Glutamatergic neuron (in vitro differentiated cells): ENCODE data around the gene HOXB9. TPM values are rescaled to one million over a fixed set of nuclear protein-coding genes. Genes with fewer than 3 reads are reported as not detected.
A peak's percentile ranks its signal among the peaks of the same experiment; 100 is the strongest.

Experiments
- DNase-seq: peaks from one replicate; pipeline ENCODE4 v3.0.0; 2022
- H3K27ac Mint-ChIP-seq: one replicate; pipeline ENCODE4 v1.8.0; 2020; ENCODE audit warnings: mild to moderate bottlenecking, mixed read lengths, inconsistent platforms; ENCODE audit not compliant: unreplicated experiment
- H3K27me3 Mint-ChIP-seq: one replicate; pipeline ENCODE4 v1.8.0; 2020; ENCODE audit warnings: mild to moderate bottlenecking, moderate library complexity, mixed read lengths, inconsistent platforms; ENCODE audit not compliant: unreplicated experiment
- H3K36me3 Mint-ChIP-seq: one replicate; pipeline ENCODE4 v1.8.0; 2020; ENCODE audit warnings: mild to moderate bottlenecking, mixed read lengths, inconsistent platforms; ENCODE audit not compliant: unreplicated experiment
- H3K4me1 Mint-ChIP-seq: one replicate; pipeline ENCODE4 v1.8.0; 2020; ENCODE audit warnings: mild to moderate bottlenecking, low read depth, mixed read lengths, inconsistent platforms; ENCODE audit not compliant: unreplicated experiment
- H3K4me3 Mint-ChIP-seq: one replicate; pipeline ENCODE4 v1.8.0; 2020; ENCODE audit warnings: mild to moderate bottlenecking, mixed read lengths, inconsistent platforms; ENCODE audit not compliant: unreplicated experiment
- H3K9me3 Mint-ChIP-seq: one replicate; pipeline ENCODE4 v1.8.0; 2020; ENCODE audit warnings: mild to moderate bottlenecking, moderate library complexity, mixed read lengths, inconsistent platforms; ENCODE audit not compliant: unreplicated experiment
- CTCF ChIP-seq: fragments of 200-600 bp; sonication (generic); IDR thresholded peaks from one replicate; pipeline ENCODE4 v1.5.0; 2021; ENCODE audit not compliant: partially characterized antibody, unreplicated experiment
- total RNA-seq: library from RNA; stranded (reverse); fragmentation: NEBNext Ultra II Directional; extraction: Animal tissue kit (Norgen Biotek cat#: 25700); gene quantifications from one replicate; pipeline ENCODE4 v1.2.1, GENCODE V29; 2021; ENCODE audit not compliant: unreplicated experiment

HOXB9 gene
- total RNA-seq, 1 donor from 2014 or later: not detected

- Mint-ChIP-seq H3K9me3 (peaks cover 4% of the 10 kb centered on the region), H3K4me3 (peak within 1 kb of the TSS; percentile 11), H3K27ac (no peak within 1 kb of the TSS), H3K36me3 (no peaks in the 10 kb centered on the region), H3K27me3 (peaks cover 50% of the 10 kb centered on the region), H3K4me1 (peaks cover 2% of the 10 kb centered on the region)
- peak; percentile 61 for DNase-seq
- TF ChIP-seq CTCF: no peak
These were observed 32.9 kb downstream of the HOXB9 start, which contains the start of gene HOXB5 for GRCh38 chr17:48593126-48593829. HOXB5 (minus strand) TSS chr17:48593779; CDS start chr17:48593682, 97 bp downstream.

- no peak for TF ChIP-seq CTCF
- Mint-ChIP-seq H3K4me3 (no peak overlapping the region), H3K4me1 (peaks cover 2% of the 10 kb centered on the region), H3K27ac (no peak overlapping the region), H3K27me3 (peaks cover 52% of the 10 kb centered on the region), H3K9me3 (peaks cover 8% of the 10 kb centered on the region), H3K36me3 (peaks cover 1% of the 10 kb centered on the region)
- DNase-seq: no peak
These were observed 33.6 kb downstream of the HOXB9 start for GRCh38 chr17:48592577-48592976.

- peaks cover 56% of the 10 kb centered on the region for H3K27me3 Mint-ChIP-seq
- H3K9me3 Mint-ChIP-seq: peaks cover 9% of the 10 kb centered on the region
- DNase-seq: no peak
- peaks cover 3% of the 10 kb centered on the region for H3K4me1 Mint-ChIP-seq
- H3K4me3 Mint-ChIP-seq: no peak overlapping the region
- no peak overlapping the region for H3K27ac Mint-ChIP-seq
- no peak for TF ChIP-seq CTCF
- H3K36me3 Mint-ChIP-seq: peaks cover 3% of the 10 kb centered on the region
These were observed 34.1 kb downstream of the HOXB9 start for GRCh38 chr17:48592057-48592514.

GRCh38 chr17:48591255-48592056 lies 34.7 kb downstream of the HOXB9 start:
- no peak for DNase-seq
- TF ChIP-seq CTCF: no peak
- Mint-ChIP-seq H3K36me3 (peaks cover 3% of the 10 kb centered on the region), H3K9me3 (peaks cover 8% of the 10 kb centered on the region), H3K27me3 (peaks cover 50% of the 10 kb centered on the region), H3K4me3 (no peak overlapping the region), H3K4me1 (peaks cover 5% of the 10 kb centered on the region), H3K27ac (no peak overlapping the region)

- Mint-ChIP-seq H3K27ac (no peak overlapping the region), H3K9me3 (peaks cover 8% of the 10 kb centered on the region), H3K4me1 (peaks cover 9% of the 10 kb centered on the region), H3K27me3 (peaks cover 53% of the 10 kb centered on the region), H3K36me3 (peaks cover 3% of the 10 kb centered on the region), H3K4me3 (no peak overlapping the region)
- no peak for DNase-seq
- no peak for TF ChIP-seq CTCF
These were observed 35.5 kb downstream of the HOXB9 start for GRCh38 chr17:48590607-48591161.
